ENCODE results near the gene YIPF5.

DNA sequence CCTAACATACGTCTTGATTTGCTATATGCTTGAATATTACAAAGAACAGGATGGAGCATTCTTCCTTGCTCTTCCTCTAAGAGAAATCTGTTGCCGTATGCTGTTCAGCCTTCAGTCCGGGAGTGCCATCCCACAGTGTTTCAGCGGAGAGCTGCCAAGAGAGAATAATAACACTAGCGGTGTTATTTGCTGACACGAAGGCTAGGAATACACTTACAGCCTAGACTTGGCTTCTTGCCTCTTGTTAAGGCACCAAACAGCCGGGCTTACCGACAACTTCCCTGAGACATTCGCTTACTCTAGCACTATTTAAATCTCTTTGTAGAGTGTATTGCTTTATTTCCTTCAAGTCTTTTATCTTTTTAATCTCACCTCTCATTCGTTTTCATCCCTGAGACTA, 31.6 kb upstream of the YIPF5 start:
- TF ChIP-seq EZH2 (IDR thresholded peaks at IDR 0.05; ENCODE audit: insufficient read depth, poor library complexity, severe bottlenecking) (no peak), EZH2phosphoT487 (IDR thresholded peaks at IDR 0.05; ENCODE audit: insufficient read depth, low read depth) (no peak)

Measured in GM23248 (cell line).